ENCODE results near the gene SNX24.

SNX24 gene

GRCh38 chr5:123035360-123035917, 190.0 kb downstream of the SNX24 start:
- DNase-seq = no peak

DNA sequence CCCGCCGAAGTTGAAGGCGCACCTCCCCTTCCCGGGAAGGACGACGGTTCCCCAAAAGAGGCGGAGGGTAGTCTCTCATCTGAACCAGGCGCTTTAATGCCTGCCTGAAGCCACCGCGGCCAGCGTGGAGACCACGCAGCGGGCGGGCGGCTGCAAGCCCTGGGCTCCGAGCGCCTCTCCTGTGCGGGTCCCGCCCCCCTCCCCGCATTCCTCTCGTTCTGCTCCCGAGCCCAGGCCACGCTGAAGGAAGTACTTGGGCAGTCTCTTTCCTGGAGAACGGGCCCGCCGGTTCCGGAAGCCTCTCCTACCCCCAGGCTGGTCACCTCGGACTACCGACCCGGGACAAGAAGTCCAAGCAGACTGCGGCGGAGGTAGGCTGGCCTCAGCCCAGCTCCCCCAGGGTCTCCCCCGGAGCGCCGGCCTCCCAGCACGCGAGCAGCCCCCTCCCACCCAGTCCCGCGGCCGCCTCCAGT, 190.5 kb downstream of the SNX24 start:
- DNase-seq = no peak

DNA sequence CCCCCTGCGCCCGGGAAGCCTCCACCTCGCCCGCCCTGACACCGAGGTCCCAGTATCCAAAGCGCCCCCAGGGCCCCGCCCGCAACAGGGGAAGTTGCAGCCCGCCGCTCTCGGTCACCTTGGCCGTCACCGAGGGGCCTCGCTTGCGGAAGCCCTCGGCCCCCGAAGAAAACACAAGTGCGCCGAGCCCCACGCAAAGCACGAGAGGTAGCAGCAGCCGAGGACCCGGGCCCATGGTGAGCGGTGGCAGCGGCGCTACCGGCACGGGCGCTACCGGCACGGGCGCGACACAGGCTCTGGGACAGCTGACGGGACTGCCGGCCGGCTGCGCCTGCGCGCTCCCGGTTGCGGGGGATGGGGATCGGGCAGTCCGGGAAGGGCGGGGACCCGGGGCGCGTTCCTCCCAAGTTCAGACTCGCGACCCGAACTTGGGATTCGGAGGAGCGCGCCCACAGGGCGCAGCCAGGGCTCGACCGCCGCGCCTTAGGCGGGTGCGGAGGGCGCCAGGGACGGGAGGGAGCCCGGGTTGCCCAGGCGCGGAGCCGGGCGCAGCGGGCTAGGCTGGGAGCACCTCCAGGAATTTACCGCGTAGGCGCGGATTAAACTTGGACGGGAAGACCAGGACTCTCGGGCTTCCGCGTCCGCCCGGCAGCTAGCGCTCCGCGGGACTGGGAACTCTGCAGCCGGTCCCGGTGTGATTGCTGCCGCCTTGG, 191.1 kb downstream of the SNX24 start, which contains the start of gene PPIC:
PPIC (minus strand) TSS at position 335 of the 713 bp plus-strand sequence; CDS start at position 235, 100 bp downstream.
- no peak for DNase-seq

GRCh38 chr5:123037104-123037418, 191.6 kb downstream of the SNX24 start:
- DNase-seq = no peak

- no peak for DNase-seq
These were observed 194.3 kb downstream of the SNX24 start for GRCh38 chr5:123039673-123040072.

GRCh38 chr5:123044926-123045617, 199.7 kb downstream of the SNX24 start:
- no peak for DNase-seq

DNA sequence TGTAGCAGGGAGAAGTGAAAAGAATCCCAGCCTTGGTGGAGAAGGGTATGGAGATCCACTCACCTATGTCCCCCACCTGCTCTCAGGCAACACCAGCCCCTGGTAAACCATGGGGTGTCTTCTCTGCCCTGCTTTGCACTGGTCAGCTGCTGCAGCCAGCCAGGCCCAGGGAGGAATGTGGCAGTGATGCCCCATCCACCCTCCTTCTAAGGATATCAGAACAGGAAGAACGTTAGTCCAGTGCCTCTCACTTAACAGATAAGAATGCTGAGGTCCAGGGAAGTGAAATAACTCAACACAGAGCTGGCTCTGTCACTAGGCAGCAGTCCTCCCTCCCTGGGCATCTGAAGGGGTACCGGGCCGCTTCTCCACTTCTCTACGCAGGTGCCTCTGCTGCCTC, 200.8 kb downstream of the SNX24 start:
- DNase-seq = no peak

GRCh38 chr5:123047706-123048105, 202.3 kb downstream of the SNX24 start:
- DNase-seq = no peak

DNA sequence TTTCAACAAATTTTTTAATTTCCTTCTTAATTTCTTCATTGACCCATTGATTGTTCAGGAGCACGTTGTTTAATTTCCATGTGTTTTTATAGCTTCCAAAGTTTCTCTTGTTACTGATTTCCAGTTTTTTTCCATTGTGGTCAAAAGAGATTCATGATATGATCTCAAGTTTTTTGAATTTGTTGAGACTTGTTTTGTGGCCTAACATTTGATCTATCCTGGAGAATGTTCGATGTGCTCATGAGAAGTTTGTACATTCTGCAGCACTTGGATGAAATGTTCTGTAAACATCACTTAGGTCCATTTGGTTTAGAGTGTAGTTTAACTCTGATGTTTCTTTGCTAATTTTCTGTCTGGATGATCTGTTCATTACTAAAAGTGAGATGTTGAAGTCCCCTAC, 205.8 kb downstream of the SNX24 start:
- DNase-seq = no peak

Data from KG1 (cell line).